Upper lobe of left lung (tissue), 6 donors: ENCODE results near the gene PDCD7. TPM values are rescaled to one million over a fixed set of nuclear protein-coding genes. Genes with fewer than 3 reads are reported as not detected.
"Not testable (repeated sequence)": the region's sequence is repeated elsewhere in the genome, so short reads cannot be mapped to it uniquely, and the experiment has no call there.

Source experiments
- ATAC-seq, 2 donors: fragments of 200-7000 bp; cut with Tn5 transposase; one replicate each; pipeline ENCODE4 v1.9.1; 2022; ENCODE audit warnings: mild to moderate bottlenecking in 2 of 2, moderate library complexity in 2 of 2; ENCODE audit not compliant: low FRiP score in 2 of 2
- DNase-seq, 2 donors: peaks; one replicate each; pipeline ENCODE4 v3.0.0-alpha.2; 2019 to 2020
- H3K27ac ChIP-seq, 4 donors: fragments of 200-600 bp; sonication (generic); one replicate each; pipeline ENCODE4 v1.5.1; 2016 to 2019
- H3K27me3 ChIP-seq, 4 donors: fragments of 200-600 bp; sonication (generic); one replicate each; pipeline ENCODE4 v1.5.1; 2017 to 2019
- H3K36me3 ChIP-seq, 4 donors: fragments of 200-600 bp; sonication (generic); one replicate each; pipeline ENCODE4 v1.5.1; 2016 to 2019
- H3K4me1 ChIP-seq, 4 donors: fragments of 200-600 bp; sonication (generic); one replicate each; pipeline ENCODE4 v1.5.1; 2018 to 2019
- H3K4me3 ChIP-seq, 4 donors: fragments of 200-600 bp; sonication (generic); one replicate each; pipeline ENCODE4 v1.5.1; 2017 to 2019; ENCODE audit warnings: mild to moderate bottlenecking in 2 of 4, moderate library complexity in 1 of 4
- H3K9me3 ChIP-seq, 4 donors: fragments of 200-600 bp; sonication (generic); one replicate each; pipeline ENCODE4 v1.5.1; 2018 to 2019
- CTCF ChIP-seq, 6 experiments: fragments of 450-650 bp in 4 of 6; fragments of 200-600 bp in 2 of 6; sonication (generic) in 2 of 6; IDR thresholded peaks; one replicate each; pipeline ENCODE4 v1.5.1; 2016 to 2019; ENCODE audit warnings: antibody characterized with exemption in 6 of 6
- EP300 ChIP-seq, 4 donors: sonication (generic); formaldehyde crosslinking; IDR thresholded peaks; one replicate each; pipeline ENCODE4 v1.5.1; 2017; ENCODE audit warnings: antibody characterized with exemption in 4 of 4, control low read depth in 2 of 4
- POLR2A ChIP-seq, 4 donors: fragments of 450-650 bp; IDR thresholded peaks; one replicate each; pipeline ENCODE4 v1.5.1; 2016 to 2017; ENCODE audit warnings: antibody characterized with exemption in 4 of 4, mild to moderate bottlenecking in 2 of 4
- POLR2AphosphoS5 ChIP-seq, 2 donors: sonication (generic); formaldehyde crosslinking; IDR thresholded peaks; one replicate each; pipeline ENCODE4 v1.5.1; 2017; ENCODE audit warnings: antibody characterized with exemption in 2 of 2
- WGBS, 2 donors: methylation state at CpG; one replicate each; pipeline ENCODE4 v1.1.5; 2017 to 2018; 5-methylcytosine and 5-hydroxymethylcytosine counted together
- total RNA-seq, 6 donors: library from RNA; depleted of rRNA in 4 of 6; stranded (reverse); fragments of >200 nt in 4 of 6; gene quantifications; one replicate each; pipeline versions ENCODE4 v1.1.0 to v1.2.1, GENCODE V29; 2016 to 2021
- donor health status: DM: no; HTN: no; CAD: no; lungs with moderate emphysema.
- donor health status: DM: no; HTN: yes; CAD: no; lungs with severe emphysema.

Gene PDCD7
- total RNA-seq: 10 to 100 TPM; 14.9 to 38.8 (median 20.0) TPM

DNA sequence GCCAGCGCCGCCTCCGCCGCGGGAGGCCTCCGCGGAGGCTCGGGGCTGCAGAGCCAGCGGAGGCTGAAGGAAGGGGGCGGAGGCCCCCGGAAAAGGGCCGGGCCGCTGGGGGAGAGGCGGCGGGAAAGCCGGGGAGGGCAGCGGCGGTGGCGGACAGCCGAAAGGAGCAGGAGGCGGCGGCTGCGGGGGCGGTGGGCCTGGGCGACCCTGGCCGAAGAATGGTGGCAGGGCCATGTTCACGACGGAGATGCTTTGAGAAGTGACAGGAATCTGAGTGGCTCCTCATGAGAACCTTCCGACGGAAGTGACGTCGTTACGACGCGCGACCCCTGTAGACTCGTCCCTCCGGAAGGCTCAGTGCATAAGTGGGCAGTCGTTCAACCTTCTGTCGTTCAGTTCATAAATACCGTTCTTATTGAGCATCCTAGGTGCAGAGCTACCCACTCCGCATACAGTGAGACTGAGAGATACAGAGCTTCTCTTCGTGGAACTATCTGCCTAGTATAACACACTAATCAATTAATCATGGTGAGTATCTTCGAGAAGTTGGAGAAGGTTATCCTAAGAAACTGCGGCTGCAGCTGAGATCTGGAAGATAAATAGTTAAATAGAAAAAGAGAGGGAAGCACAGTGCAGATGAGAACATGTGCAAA, at the start of gene PDCD7:
Gene PDCD7 (minus strand): TSS at position 261 of the 653 bp plus-strand sequence. CDS start 27 bp downstream, at position 234.
- H3K27ac ChIP-seq: peak within 1 kb of the TSS; percentile 83 to 93 (median 89)
- H3K36me3 ChIP-seq: peaks cover 0 to 14% (median 8%) of the 10 kb centered on the region in 4 donors
- DNase-seq (peak; percentile 90 to 92), ATAC-seq (peak; percentile 91 to 95)
- H3K9me3 ChIP-seq: peaks cover 0 to 4% (median 2%) of the 10 kb centered on the region in 4 donors
- H3K4me1 ChIP-seq: peaks cover 19 to 32% (median 20%) of the 10 kb centered on the region in 4 donors
- TF ChIP-seq CTCF (IDR thresholded peaks at IDR 0.05): no peak
- peak; percentile 80 to 89 for TF ChIP-seq POLR2AphosphoS5 (IDR thresholded peaks at IDR 0.05)
- TF ChIP-seq POLR2A (IDR thresholded peaks at IDR 0.05): peak in 3 of 4 donors; percentile 54 to 78 (median 70)
- no peaks in the 10 kb centered on the region for H3K27me3 ChIP-seq
- H3K4me3 ChIP-seq: peak within 1 kb of the TSS; percentile 89 to 95 (median 90)
- 1 to 2% methylated on average over 16 to 34 of the region's 45 CpGs for WGBS, 2 donors

DNA sequence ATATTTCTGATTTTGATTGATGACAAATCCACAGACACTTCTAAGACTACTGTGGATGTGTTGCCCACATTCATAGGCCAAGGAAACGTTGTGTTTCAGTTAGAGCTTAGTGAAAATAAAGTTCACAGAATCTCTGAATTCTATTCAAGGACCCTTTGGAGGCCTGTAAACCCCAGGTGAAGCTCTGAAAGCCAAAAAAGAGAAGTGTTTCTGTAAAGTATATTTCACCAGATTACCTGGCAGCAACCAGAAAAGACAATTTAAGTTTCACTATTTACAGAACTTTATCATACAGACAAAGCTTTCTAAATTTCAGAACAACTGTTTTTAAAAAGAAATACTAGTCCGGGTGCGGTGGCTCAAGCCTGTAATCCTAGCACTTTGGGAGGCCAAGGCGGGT, 48.9 kb upstream of the PDCD7 start:
- Histone ChIP-seq H3K36me3 (peaks cover 5 to 30% (median 13%) of the 10 kb centered on the region in 4 donors), H3K9me3 (no peaks in the 10 kb centered on the region), H3K27ac (peak overlapping the region in 1 of 4 donors; percentile 3), H3K4me3 (peak overlapping the region in 1 of 4 donors; percentile 82), H3K27me3 (no peaks in the 10 kb centered on the region), H3K4me1 (peaks cover 21 to 44% (median 26%) of the 10 kb centered on the region in 4 donors)
- ATAC-seq (no peak), DNase-seq (no peak)
- TF ChIP-seq POLR2AphosphoS5 (IDR thresholded peaks at IDR 0.05) (no peak), EP300 (IDR thresholded peaks at IDR 0.05) (no peak), POLR2A (IDR thresholded peaks at IDR 0.05) (no peak), CTCF (IDR thresholded peaks at IDR 0.05) (no peak)
- 79% methylated on average over 4 of the region's 4 CpGs for WGBS, 2 donors

- H3K9me3 ChIP-seq, ATAC-seq, H3K27ac ChIP-seq, DNase-seq, H3K27me3 ChIP-seq, H3K4me3 ChIP-seq: not testable (repeated sequence)
- 84 to 91% methylated on average over 15 of the region's 15 CpGs for WGBS, 2 donors
- Histone ChIP-seq H3K4me1 (peaks cover 23 to 44% (median 27%) of the 10 kb centered on the region in 4 donors), H3K36me3 (peaks cover 13 to 38% (median 20%) of the 10 kb centered on the region in 4 donors)
Measured at GRCh38 chr15:65181582-65182353, 48.2 kb upstream of the PDCD7 start.

- Histone ChIP-seq H3K4me3 (no peak overlapping the region), H3K9me3 (no peaks in the 10 kb centered on the region), H3K27me3 (no peaks in the 10 kb centered on the region), H3K36me3 (peaks cover 18 to 54% (median 34%) of the 10 kb centered on the region in 4 donors), H3K27ac (no peak overlapping the region), H3K4me1 (peaks cover 22 to 34% (median 24%) of the 10 kb centered on the region in 4 donors)
- 94 to 95% methylated on average over 3 of the region's 3 CpGs for WGBS, 2 donors
- DNase-seq (no peak), ATAC-seq (no peak)
- TF ChIP-seq POLR2A (IDR thresholded peaks at IDR 0.05): no peak
- no peak for TF ChIP-seq CTCF (IDR thresholded peaks at IDR 0.05)
- no peak for TF ChIP-seq POLR2AphosphoS5 (IDR thresholded peaks at IDR 0.05)
Measured at GRCh38 chr15:65180167-65180566, 46.6 kb upstream of the PDCD7 start.

DNA sequence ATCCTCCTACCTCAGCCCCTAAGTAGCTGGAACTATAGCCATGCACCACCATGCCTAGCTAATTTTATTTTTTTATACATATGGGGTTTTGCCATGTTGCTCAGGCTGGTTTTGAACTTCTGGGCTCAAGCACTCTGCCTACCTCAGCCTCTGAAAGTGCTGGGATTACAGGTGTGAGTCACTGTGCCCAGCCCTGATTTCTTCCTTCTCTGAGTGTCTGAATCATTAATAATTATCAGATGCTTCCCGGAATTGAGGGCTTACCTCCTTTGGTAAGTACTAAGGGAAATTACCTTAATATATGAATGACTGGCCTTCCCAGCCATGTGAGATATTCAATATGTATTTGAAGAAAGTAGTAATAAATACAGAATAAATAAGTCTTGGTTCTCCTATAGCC, 44.3 kb upstream of the PDCD7 start:
- Histone ChIP-seq H3K27ac (no peak overlapping the region), H3K4me1 (peaks cover 16 to 25% (median 21%) of the 10 kb centered on the region in 4 donors), H3K4me3 (no peak overlapping the region), H3K9me3 (no peaks in the 10 kb centered on the region), H3K36me3 (peaks cover 18 to 75% (median 43%) of the 10 kb centered on the region in 4 donors), H3K27me3 (no peaks in the 10 kb centered on the region)
- TF ChIP-seq CTCF (IDR thresholded peaks at IDR 0.05) (no peak), POLR2A (IDR thresholded peaks at IDR 0.05) (no peak), POLR2AphosphoS5 (IDR thresholded peaks at IDR 0.05) (no peak), EP300 (IDR thresholded peaks at IDR 0.05) (peak in 1 of 4 donors; percentile 22)
- DNase-seq (peak in 1 of 2 donors; percentile 29), ATAC-seq (no peak)
- 53 to 69% methylated on average over 1 of the region's 1 CpG for WGBS, 2 donors
